ENCODE measurements around the gene TLL1.

Gene TLL1

GRCh38 chr4:165947019-165947418 is 74.0 kb downstream of the TLL1 start:
- H3K4me3 ChIP-seq (ENCODE audit: low read depth, low read length, poor library complexity, severe bottlenecking) = no peak overlapping the region
- H4K20me1 ChIP-seq (ENCODE audit: insufficient read depth, low read length) = no peaks in the 10 kb centered on the region
- no peaks in the 10 kb centered on the region for H3K79me2 ChIP-seq (ENCODE audit: insufficient read depth, low read length)
- H3K27ac ChIP-seq (ENCODE audit: low read depth, low read length, poor library complexity, severe bottlenecking) = no peak overlapping the region
- TF ChIP-seq EZH2 (IDR thresholded peaks at IDR 0.05; ENCODE audit: borderline replicate concordance, low read length) (no peak), CTCF (IDR thresholded peaks at IDR 0.05; ENCODE audit: low read length) (no peak)
- H3K4me1 ChIP-seq (ENCODE audit: insufficient read depth, low read length, severe bottlenecking) = no peaks in the 10 kb centered on the region
- no peak overlapping the region for H2AFZ ChIP-seq (ENCODE audit: low read length)
- no peak overlapping the region for H3K9ac ChIP-seq (ENCODE audit: low read length)
- H3K4me2 ChIP-seq (ENCODE audit: low read length) = no peak overlapping the region
- H3K27me3 ChIP-seq (ENCODE audit: insufficient read depth, low read length) = no peaks in the 10 kb centered on the region
- no peaks in the 10 kb centered on the region for H3K9me3 ChIP-seq (ENCODE audit: low read length)
- H3F3A ChIP-seq (ENCODE audit: insufficient read depth, low read length) = no peaks in the 10 kb centered on the region
- H3K36me3 ChIP-seq (ENCODE audit: insufficient read depth, low read length) = no peaks in the 10 kb centered on the region
- no peaks in the 10 kb centered on the region for H3K9me2 ChIP-seq (ENCODE audit: low read depth, low read length)

- Histone ChIP-seq H3K27ac (ENCODE audit: low read depth, low read length, poor library complexity, severe bottlenecking) (no peak overlapping the region), H3K9me3 (ENCODE audit: low read length) (no peaks in the 10 kb centered on the region), H3K27me3 (ENCODE audit: insufficient read depth, low read length) (no peaks in the 10 kb centered on the region), H3K4me2 (ENCODE audit: low read length) (no peak overlapping the region), H3K9ac (ENCODE audit: low read length) (no peak overlapping the region), H3K9me2 (ENCODE audit: low read depth, low read length) (no peaks in the 10 kb centered on the region), H4K20me1 (ENCODE audit: insufficient read depth, low read length) (no peaks in the 10 kb centered on the region), H3K79me2 (ENCODE audit: insufficient read depth, low read length) (no peaks in the 10 kb centered on the region), H3K4me3 (ENCODE audit: low read depth, low read length, poor library complexity, severe bottlenecking) (no peak overlapping the region), H3K36me3 (ENCODE audit: insufficient read depth, low read length) (no peaks in the 10 kb centered on the region), H3K4me1 (ENCODE audit: insufficient read depth, low read length, severe bottlenecking) (no peaks in the 10 kb centered on the region), H3F3A (ENCODE audit: insufficient read depth, low read length) (no peaks in the 10 kb centered on the region), H2AFZ (ENCODE audit: low read length) (no peak overlapping the region)
- no peak for TF ChIP-seq EZH2 (IDR thresholded peaks at IDR 0.05; ENCODE audit: borderline replicate concordance, low read length)
- TF ChIP-seq CTCF (IDR thresholded peaks at IDR 0.05; ENCODE audit: low read length) = no peak
Observed at GRCh38 chr4:165953181-165953580, 80.1 kb downstream of the TLL1 start.

- no peak overlapping the region for H3K4me2 ChIP-seq (ENCODE audit: low read length)
- H3K27ac ChIP-seq (ENCODE audit: low read depth, low read length, poor library complexity, severe bottlenecking) = no peak overlapping the region
- H2AFZ ChIP-seq (ENCODE audit: low read length) = no peak overlapping the region
- no peaks in the 10 kb centered on the region for H3K27me3 ChIP-seq (ENCODE audit: insufficient read depth, low read length)
- no peak overlapping the region for H3K9ac ChIP-seq (ENCODE audit: low read length)
- no peaks in the 10 kb centered on the region for H3K4me1 ChIP-seq (ENCODE audit: insufficient read depth, low read length, severe bottlenecking)
- H3K9me2 ChIP-seq (ENCODE audit: low read depth, low read length) = no peaks in the 10 kb centered on the region
- H3K36me3 ChIP-seq (ENCODE audit: insufficient read depth, low read length) = no peaks in the 10 kb centered on the region
- no peaks in the 10 kb centered on the region for H3K79me2 ChIP-seq (ENCODE audit: insufficient read depth, low read length)
- TF ChIP-seq CTCF (IDR thresholded peaks at IDR 0.05; ENCODE audit: low read length) (no peak), EZH2 (IDR thresholded peaks at IDR 0.05; ENCODE audit: borderline replicate concordance, low read length) (no peak)
- H4K20me1 ChIP-seq (ENCODE audit: insufficient read depth, low read length) = no peaks in the 10 kb centered on the region
- H3F3A ChIP-seq (ENCODE audit: insufficient read depth, low read length) = no peaks in the 10 kb centered on the region
- no peak overlapping the region for H3K4me3 ChIP-seq (ENCODE audit: low read depth, low read length, poor library complexity, severe bottlenecking)
- no peaks in the 10 kb centered on the region for H3K9me3 ChIP-seq (ENCODE audit: low read length)
Observed at GRCh38 chr4:165963621-165964020, 90.6 kb downstream of the TLL1 start.
